Fibroblast of pulmonary artery (primary cell): ENCODE measurements around the gene FABP7.

Experiments
- DNase-seq: peaks from one replicate; pipeline ENCODE4 v3.0.0-alpha.2; 2010; ENCODE audit warnings: low read depth
- H3K4me3 ChIP-seq: replicated peaks from 2 replicates; pipeline ENCODE4 v1.5.1; 2011; ENCODE audit warnings: low read depth, mild to moderate bottlenecking, control low read depth, low read length, moderate library complexity
- TF ChIP-seq, protein P1 (sequence below): IDR thresholded peaks from 2 replicates; pipeline ENCODE4 v1.5.1; 2011; ENCODE audit warnings: mild to moderate bottlenecking, control low read depth, low read length, inconsistent platforms; ENCODE audit errors: missing control alignments

The FABP7 gene

DNA sequence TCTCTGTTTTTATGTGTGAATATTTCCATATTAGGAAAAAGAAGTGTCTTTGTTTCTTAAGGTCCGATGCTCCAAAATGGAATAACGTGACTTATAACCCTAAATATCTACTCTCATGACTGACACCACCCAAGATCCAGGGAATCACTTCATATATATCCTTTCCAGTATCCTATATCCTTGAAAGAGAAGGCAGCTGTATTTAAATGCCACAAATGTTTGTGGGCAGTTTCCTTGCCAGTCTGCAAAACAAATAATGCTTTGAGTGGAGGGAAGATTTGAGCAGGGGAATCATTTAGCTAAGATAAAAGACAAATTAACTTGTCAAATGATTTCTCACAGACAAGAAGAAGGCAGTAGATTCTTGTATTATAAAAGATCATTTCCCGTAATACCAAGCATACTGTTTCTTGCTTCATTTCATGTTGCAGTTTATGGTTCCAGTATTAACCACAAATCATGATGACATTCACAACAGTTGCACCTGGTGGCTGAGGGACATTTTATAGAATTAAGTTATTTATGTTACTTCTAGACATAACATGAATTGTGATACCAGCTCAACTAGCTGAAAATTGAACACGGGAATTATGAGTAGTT, 30.0 kb upstream of the FABP7 start:
- TF ChIP-seq, protein P1, sequence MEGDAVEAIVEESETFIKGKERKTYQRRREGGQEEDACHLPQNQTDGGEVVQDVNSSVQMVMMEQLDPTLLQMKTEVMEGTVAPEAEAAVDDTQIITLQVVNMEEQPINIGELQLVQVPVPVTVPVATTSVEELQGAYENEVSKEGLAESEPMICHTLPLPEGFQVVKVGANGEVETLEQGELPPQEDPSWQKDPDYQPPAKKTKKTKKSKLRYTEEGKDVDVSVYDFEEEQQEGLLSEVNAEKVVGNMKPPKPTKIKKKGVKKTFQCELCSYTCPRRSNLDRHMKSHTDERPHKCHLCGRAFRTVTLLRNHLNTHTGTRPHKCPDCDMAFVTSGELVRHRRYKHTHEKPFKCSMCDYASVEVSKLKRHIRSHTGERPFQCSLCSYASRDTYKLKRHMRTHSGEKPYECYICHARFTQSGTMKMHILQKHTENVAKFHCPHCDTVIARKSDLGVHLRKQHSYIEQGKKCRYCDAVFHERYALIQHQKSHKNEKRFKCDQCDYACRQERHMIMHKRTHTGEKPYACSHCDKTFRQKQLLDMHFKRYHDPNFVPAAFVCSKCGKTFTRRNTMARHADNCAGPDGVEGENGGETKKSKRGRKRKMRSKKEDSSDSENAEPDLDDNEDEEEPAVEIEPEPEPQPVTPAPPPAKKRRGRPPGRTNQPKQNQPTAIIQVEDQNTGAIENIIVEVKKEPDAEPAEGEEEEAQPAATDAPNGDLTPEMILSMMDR: no peak

DNA sequence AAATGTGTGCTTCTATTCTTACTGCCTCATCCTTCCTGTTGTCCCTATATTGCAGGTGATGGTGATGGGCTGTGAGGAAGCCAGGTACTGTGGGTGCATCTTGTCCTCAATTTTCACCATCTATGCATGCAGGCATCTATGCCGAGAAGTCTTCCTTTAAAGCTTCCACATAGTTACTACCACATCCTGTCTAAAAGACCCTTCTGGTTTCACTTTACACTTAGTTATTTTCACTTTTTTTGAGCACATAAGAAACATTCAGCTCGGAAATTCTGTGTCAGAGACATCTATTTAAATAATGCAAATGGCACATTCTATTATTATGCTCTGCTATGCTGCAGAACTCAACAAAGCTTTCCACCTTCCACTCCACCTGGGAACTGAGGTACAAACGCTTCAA, 28.2 kb upstream of the FABP7 start:
- TF ChIP-seq, protein P1: no peak
- no peak overlapping the region for H3K4me3 ChIP-seq
- DNase-seq: no peak

More for the DNA sequence above, 30.0 kb upstream of the FABP7 start:
- no peak overlapping the region for H3K4me3 ChIP-seq
- no peak for DNase-seq

DNA sequence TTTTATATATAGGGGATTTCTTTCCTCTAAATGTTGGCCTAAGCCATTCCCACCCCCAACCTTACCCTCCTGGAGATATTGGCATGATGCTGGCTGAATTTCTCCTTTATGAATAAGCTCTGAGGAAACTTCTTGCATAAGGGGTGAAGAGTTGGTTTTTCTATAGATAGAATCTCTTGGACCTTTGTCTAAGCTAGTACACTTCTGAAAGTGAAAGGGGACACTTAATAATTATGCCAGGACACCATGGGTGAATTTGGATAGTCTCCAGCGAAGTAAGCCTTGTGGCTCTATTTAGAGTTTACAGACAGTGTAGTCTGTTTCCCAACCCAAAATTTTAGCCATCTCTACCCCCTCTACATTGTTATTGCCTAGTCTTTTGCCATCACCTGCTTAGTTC, 27.1 kb upstream of the FABP7 start:
- no peak for DNase-seq

DNA sequence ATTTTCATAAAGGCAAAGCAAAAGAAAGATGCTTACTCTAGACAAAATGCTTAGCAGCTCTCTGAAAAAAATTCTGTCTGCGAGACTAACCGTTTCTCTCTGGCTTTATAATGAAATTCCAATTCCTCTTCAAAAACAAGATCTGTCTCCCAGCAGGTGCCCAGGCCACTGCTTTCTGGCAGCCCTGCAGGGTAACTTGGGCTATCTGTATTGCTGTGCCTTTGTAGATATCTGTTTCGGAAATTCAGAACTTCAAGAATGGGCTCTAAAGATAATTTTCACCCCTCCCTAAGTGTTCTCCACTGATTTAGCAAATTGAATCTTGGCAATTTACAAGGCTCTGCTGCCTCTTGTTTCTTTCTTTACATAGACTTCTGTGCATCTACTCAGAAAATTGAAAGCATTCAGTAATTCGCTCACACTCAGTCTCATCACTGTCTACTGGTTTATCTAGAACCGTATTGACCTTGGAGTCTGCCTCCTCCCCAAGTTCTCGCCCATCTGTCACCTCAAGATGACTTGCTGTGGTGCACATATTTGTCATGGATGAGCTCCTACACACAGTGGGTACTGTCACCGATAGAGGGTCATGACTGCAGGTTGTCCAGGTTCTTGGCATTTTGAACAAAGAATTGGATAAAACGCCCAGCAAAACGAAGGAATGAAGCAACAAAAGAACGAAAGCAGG, 26.4 kb upstream of the FABP7 start:
- no peak for DNase-seq
- TF ChIP-seq, protein P1: no peak
- H3K4me3 ChIP-seq: no peak overlapping the region

More for the DNA sequence above, 27.1 kb upstream of the FABP7 start:
- H3K4me3 ChIP-seq: no peak overlapping the region
- TF ChIP-seq, protein P1: no peak

DNA sequence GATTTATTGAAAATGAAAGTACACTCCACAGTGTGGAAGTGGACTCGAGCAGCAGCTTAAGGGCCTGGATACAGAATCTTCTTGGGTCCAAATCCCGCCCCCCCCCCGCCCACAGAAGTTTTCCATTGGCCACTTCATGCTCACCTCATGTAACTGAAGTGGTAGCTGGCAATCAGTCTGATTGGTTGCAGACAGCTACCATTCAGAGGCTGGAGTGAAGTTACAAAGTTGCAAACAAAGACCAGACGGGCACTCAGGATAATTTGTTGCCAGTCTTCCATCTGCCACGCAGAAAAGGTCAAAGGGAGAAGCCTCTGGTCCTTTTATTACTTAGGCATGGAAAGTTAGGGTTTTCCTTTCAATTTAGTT, 25.8 kb upstream of the FABP7 start:
- no peak for DNase-seq
- TF ChIP-seq, protein P1: no peak
- H3K4me3 ChIP-seq: no peak overlapping the region

DNA sequence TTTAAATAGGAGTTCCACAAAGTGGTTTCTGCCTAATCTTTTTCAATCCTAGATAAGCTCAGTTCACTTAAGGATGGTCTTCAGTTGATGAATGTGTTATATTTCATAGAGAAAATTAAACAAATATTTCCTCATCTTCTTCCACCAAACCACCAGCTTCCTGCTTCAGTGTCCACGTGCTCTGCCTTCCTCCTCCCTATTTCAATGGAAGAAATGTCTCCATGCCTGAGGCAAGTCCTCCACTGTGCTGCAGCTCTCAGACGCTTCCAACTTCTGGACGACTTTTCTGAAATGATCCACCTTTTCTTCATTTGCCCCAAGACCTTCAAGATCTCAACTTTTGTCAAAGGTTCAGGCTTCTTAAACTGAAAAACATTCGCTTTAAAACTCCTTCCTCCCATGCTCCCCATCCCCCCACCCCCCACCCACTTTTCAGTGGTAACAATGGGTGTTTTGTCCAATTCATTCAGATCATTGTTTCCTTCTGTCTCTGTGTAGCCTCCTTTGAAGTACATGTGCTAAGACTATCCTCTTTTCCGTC, 25.3 kb upstream of the FABP7 start:
- DNase-seq: no peak
- TF ChIP-seq, protein P1: no peak
- H3K4me3 ChIP-seq: no peak overlapping the region
